OCI-LY7 (cell line): ENCODE results near the gene TP63. TPM values are rescaled to one million over a fixed set of nuclear protein-coding genes. Genes with fewer than 3 reads are reported as not detected.

Experiments
- BruUV-seq: library from RNA; stranded (reverse); fragments of 400-500 nt; replicated peaks from 2 replicates; lab custom pipeline; 2021; lab: Mats Ljungman, UMichigan
- CTCF ChIA-PET: fragments of 300-600 bp; sonication (Branson Sonifier 250); formaldehyde crosslinking; loops from one replicate; lab custom pipeline; 2022; ENCODE audit warnings: antibody characterized with exemption; ENCODE audit not compliant: unreplicated experiment; lab: Charles Lee
- POLR2A ChIA-PET: fragments of 300-600 bp; sonication (Branson Sonifier 250); formaldehyde crosslinking; loops from one replicate; lab custom pipeline; 2022; ENCODE audit warnings: antibody characterized with exemption; lab: Charles Lee
- DNase-seq: peaks from one replicate; pipeline ENCODE4 v3.0.0-alpha.2; 2015; ENCODE audit warnings: low spot score
- H2AFZ ChIP-seq: fragments of 200-600 bp; sonication (generic), shearing (Covaris generic); 2 replicates; pipeline ENCODE4 v1.6.1; 2014; ENCODE audit warnings: mild to moderate bottlenecking, antibody characterized with exemption, low read length, moderate library complexity
- H3K27ac ChIP-seq: fragments of 200-600 bp; sonication (generic); 2 replicates; pipeline ENCODE4 v1.5.1; 2014; ENCODE audit warnings: mixed run types, low read depth, mild to moderate bottlenecking, moderate library complexity, low read length, inconsistent platforms; ENCODE audit not compliant: poor library complexity, severe bottlenecking
- H3K36me3 ChIP-seq: fragments of 200-600 bp; sonication (generic); 2 replicates; pipeline ENCODE4 v1.6.1; 2014; ENCODE audit warnings: mild to moderate bottlenecking, antibody characterized with exemption, low read length, moderate library complexity, mixed read lengths; ENCODE audit not compliant: insufficient read depth
- H3K4me1 ChIP-seq: fragments of 200-600 bp; sonication (generic); 2 replicates; pipeline ENCODE4 v1.5.1; 2014; ENCODE audit warnings: mild to moderate bottlenecking, low read length; ENCODE audit not compliant: insufficient read depth, poor library complexity, severe bottlenecking
- H3K4me2 ChIP-seq: fragments of 200-600 bp; sonication (generic); 2 replicates; pipeline ENCODE4 v1.6.1; 2014; ENCODE audit warnings: mild to moderate bottlenecking, low read length
- H3K4me3 ChIP-seq: fragments of 200-600 bp; sonication (generic); 2 replicates; pipeline ENCODE4 v1.5.1; 2014; ENCODE audit warnings: mild to moderate bottlenecking, low read depth, low read length; ENCODE audit not compliant: poor library complexity, severe bottlenecking
- H3K79me2 ChIP-seq: fragments of 200-600 bp; sonication (generic); 2 replicates; pipeline ENCODE4 v1.6.1; 2016; ENCODE audit warnings: low read depth, mild to moderate bottlenecking, low read length, moderate library complexity, mixed read lengths; ENCODE audit not compliant: insufficient read depth
- H3K9me2 ChIP-seq: fragments of 200-600 bp; sonication (generic); 2 replicates; pipeline ENCODE4 v1.6.1; 2016; ENCODE audit warnings: mild to moderate bottlenecking, low read length, mixed read lengths; ENCODE audit not compliant: insufficient read depth
- H3K9me3 ChIP-seq: fragments of 200-600 bp; sonication (generic); 2 replicates; pipeline ENCODE4 v1.6.1; 2014; ENCODE audit warnings: mild to moderate bottlenecking, mixed run types, low read length, mixed read lengths
- H4K20me1 ChIP-seq: fragments of 200-600 bp; sonication (generic); 2 replicates; pipeline ENCODE4 v1.6.1; 2014; ENCODE audit warnings: mild to moderate bottlenecking, antibody characterized with exemption, low read length, moderate library complexity, mixed read lengths; ENCODE audit not compliant: insufficient read depth
- EZH2phosphoT487 ChIP-seq: fragments of 200-600 bp; sonication (generic); IDR thresholded peaks from 2 replicates; pipeline ENCODE4 v1.6.1; 2018; ENCODE audit warnings: low read depth, borderline replicate concordance, mild to moderate bottlenecking, mixed run types, antibody characterized with exemption, low read length, moderate library complexity, mixed read lengths
- intact Hi-C: fragments of 100-400 bp; cut with micrococcal nuclease; formaldehyde crosslinking; loops from one replicate; pipeline ENCODE4 v1.10.0; 2022; ENCODE audit not compliant: unreplicated experiment
- total RNA-seq, 2 experiments: library from RNA; depleted of rRNA in 1 of 2; stranded (reverse); fragments of >200 nt in 1 of 2; shearing (Covaris generic) in 1 of 2; gene quantifications; 2 replicates each; pipeline ENCODE4 v1.2.3, GENCODE V29; 2014 to 2022
- TF ChIP-seq, protein P1 (sequence below): fragments of 200-600 bp; sonication (generic); conservative IDR thresholded peaks from 2 replicates; pipeline ENCODE4 v1.5.1; 2014; ENCODE audit warnings: mild to moderate bottlenecking, antibody characterized with exemption, low read length, moderate library complexity, mixed read lengths

The TP63 gene
- total RNA-seq, 2 experiments from 2014 or later = 0.16 to 1.1 TPM

DNA sequence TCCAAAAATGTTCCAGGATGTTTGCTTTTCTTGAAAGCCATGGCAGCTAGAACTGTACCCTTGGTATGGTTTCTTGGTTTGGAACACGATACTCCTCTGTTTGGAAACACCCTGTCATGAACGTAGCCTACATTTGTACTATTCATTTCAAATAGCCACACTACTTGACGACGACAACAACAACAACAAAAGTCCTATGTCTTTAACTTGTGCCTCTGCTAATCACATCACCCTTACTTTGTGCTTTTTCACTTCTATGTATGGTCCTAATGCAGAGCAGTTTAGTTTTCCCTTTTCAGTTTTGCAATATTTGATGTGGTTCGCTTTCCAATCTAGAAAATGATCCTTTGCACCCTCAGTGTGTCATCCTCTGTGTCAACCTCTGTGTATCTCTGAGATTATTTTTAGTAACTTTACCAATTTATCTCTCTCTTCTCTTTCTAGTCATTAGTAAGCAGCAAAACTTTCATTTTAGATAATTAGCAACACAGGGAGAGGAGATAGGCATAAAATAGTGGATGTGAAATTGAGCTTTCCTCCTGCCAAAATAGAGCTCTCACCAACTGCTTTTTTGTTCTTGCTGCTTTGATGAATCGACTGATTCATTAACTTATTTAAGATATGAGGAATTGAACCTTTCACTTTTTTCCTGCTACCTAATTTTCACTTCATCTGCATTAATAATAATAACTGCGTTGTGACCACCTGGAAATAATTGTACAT is 44.1 kb upstream of the TP63 start:
- Histone ChIP-seq H3K4me3 (no peak overlapping the region), H3K4me1 (no peaks in the 10 kb centered on the region), H4K20me1 (no peaks in the 10 kb centered on the region), H3K9me3 (no peaks in the 10 kb centered on the region), H3K79me2 (no peaks in the 10 kb centered on the region), H3K27ac (no peak overlapping the region), H3K9me2 (no peaks in the 10 kb centered on the region), H3K4me2 (no peak overlapping the region), H3K36me3 (no peaks in the 10 kb centered on the region), H2AFZ (no peak overlapping the region)
- TF ChIP-seq, protein P1, sequence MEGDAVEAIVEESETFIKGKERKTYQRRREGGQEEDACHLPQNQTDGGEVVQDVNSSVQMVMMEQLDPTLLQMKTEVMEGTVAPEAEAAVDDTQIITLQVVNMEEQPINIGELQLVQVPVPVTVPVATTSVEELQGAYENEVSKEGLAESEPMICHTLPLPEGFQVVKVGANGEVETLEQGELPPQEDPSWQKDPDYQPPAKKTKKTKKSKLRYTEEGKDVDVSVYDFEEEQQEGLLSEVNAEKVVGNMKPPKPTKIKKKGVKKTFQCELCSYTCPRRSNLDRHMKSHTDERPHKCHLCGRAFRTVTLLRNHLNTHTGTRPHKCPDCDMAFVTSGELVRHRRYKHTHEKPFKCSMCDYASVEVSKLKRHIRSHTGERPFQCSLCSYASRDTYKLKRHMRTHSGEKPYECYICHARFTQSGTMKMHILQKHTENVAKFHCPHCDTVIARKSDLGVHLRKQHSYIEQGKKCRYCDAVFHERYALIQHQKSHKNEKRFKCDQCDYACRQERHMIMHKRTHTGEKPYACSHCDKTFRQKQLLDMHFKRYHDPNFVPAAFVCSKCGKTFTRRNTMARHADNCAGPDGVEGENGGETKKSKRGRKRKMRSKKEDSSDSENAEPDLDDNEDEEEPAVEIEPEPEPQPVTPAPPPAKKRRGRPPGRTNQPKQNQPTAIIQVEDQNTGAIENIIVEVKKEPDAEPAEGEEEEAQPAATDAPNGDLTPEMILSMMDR = no peak
- no peak for TF ChIP-seq EZH2phosphoT487
- no peak for DNase-seq
- ChIA-PET CTCF (no interaction called here), POLR2A (no interaction called here)
- BruUV-seq = no TSS peak
- intact Hi-C loops = loop anchor here (10.0 kb wide), 1 partner anchor 312 kb away; no protein-coding TSS in a partner anchor

GRCh38 chr3:189587664-189588040 is 43.5 kb upstream of the TP63 start:
- no peaks in the 10 kb centered on the region for H3K9me3 ChIP-seq
- BruUV-seq = no TSS peak
- H3K79me2 ChIP-seq = no peaks in the 10 kb centered on the region
- CTCF ChIA-PET = no interaction called here
- no peaks in the 10 kb centered on the region for H3K9me2 ChIP-seq
- H3K36me3 ChIP-seq = no peaks in the 10 kb centered on the region
- TF ChIP-seq EZH2phosphoT487 = no peak
- TF ChIP-seq, protein P1 = no peak
- POLR2A ChIA-PET = interaction anchor here (0.5 kb wide), 2 partner anchors 144 to 1103 kb away, joined by 3 to 6 read pairs; no protein-coding TSS in a partner anchor
- intact Hi-C loops = loop anchor here (10.0 kb wide), 1 partner anchor 313 kb away; no protein-coding TSS in a partner anchor
- no peak overlapping the region for H3K4me2 ChIP-seq
- H3K4me1 ChIP-seq = no peaks in the 10 kb centered on the region
- H4K20me1 ChIP-seq = no peaks in the 10 kb centered on the region
- DNase-seq = no peak
- H2AFZ ChIP-seq = no peak overlapping the region
- H3K27ac ChIP-seq = no peak overlapping the region
- H3K4me3 ChIP-seq = no peak overlapping the region

DNA sequence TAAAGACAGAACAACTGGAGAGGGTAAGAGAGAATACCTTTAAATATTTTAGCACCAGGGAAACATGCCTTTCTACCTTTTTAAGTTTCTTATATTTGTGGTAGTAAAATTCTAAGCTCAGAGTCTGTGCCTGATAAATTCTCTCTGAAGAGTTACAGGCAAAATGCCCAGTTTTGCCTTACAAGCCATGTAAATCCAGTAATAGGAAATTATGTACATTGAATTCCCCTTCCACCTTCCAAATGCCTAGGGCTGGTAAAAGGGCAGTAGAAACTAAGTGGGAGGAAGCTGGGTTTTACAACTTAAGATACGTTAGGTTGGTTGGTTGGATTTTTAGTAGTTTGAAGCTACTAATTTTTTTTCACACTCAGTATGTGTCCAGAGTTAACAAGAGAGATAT is 43.1 kb upstream of the TP63 start:
- Histone ChIP-seq H3K36me3 (no peaks in the 10 kb centered on the region), H3K4me1 (no peaks in the 10 kb centered on the region), H3K9me2 (no peaks in the 10 kb centered on the region), H3K4me3 (no peak overlapping the region), H4K20me1 (no peaks in the 10 kb centered on the region), H3K79me2 (no peaks in the 10 kb centered on the region), H3K27ac (no peak overlapping the region), H3K4me2 (no peak overlapping the region), H2AFZ (no peak overlapping the region), H3K9me3 (no peaks in the 10 kb centered on the region)
- no TSS peak for BruUV-seq
- no peak for DNase-seq
- intact Hi-C loops = loop anchor here (10.0 kb wide), 1 partner anchor 313 kb away; no protein-coding TSS in a partner anchor
- POLR2A ChIA-PET = interaction anchor here (0.5 kb wide), 2 partner anchors 144 to 1103 kb away, joined by 3 to 6 read pairs; no protein-coding TSS in a partner anchor
- CTCF ChIA-PET = no interaction called here
- no peak for TF ChIP-seq EZH2phosphoT487
- TF ChIP-seq, protein P1 = no peak
